Measurements from ENCODE around the gene CENPH. TPM values are rescaled to one million over a fixed set of nuclear protein-coding genes. Genes with fewer than 3 reads are reported as not detected.
"Not testable (repeated sequence)": the region's sequence is repeated elsewhere in the genome, so short reads cannot be mapped to it uniquely, and the experiment has no call there.

Gene CENPH
- total RNA-seq, 2 experiments from 2014 or later = 57.7 to 58.5 TPM

DNA sequence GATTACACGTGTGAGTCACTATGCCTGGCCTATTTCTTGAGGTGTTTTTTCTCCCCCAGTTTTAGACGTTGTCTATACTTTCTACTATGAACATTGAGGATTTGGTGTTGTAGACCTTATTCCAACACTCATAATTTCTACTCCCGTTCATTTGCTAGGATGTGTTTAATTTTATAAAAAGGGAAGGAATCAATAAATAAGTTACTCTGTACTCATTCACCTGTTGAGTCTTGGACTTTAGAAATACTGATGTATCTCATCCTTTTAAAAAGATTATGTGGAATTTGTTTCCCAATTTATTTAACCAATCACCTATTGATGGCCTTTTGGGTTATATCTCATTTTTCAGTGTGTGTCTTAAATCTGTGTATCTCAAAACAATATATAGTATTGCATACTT is 48.5 kb downstream of the CENPH start:
- ChIA-PET CTCF (interaction anchor here (0.7 kb wide), 1 partner anchor 48 kb away, joined by 3 read pairs; the partner anchor contains the start of gene CENPH), POLR2A (no interaction called here)

DNA sequence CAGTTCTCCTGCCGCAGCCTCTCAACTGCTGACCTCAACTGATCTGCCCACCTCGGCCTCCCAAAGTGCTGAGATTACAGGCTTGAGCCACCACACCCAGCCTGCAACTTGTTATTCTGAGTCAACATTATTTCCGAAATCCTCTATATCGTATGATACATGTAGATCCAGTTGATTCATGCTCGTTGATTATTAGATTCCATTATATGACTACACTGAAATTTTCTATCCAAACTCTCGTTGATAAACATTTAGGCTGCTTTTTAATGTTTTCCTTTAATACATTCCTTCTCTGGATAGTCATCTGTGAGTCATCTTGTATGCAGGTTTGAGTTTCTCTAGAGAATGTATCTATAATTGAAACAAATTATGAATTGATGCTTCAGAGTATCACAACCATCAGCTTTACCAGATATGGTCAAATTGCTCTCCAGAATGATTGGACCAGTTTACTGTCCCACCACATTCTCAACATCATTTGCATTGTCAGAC is 49.4 kb downstream of the CENPH start:
- CTCF ChIA-PET = interaction anchor here (0.7 kb wide), 1 partner anchor 49 kb away, joined by 3 read pairs; the partner anchor contains the start of gene CENPH
- POLR2A ChIA-PET = interaction anchor here (0.6 kb wide), 1 partner anchor 29 kb away, joined by 3 read pairs; no protein-coding TSS in a partner anchor

DNA sequence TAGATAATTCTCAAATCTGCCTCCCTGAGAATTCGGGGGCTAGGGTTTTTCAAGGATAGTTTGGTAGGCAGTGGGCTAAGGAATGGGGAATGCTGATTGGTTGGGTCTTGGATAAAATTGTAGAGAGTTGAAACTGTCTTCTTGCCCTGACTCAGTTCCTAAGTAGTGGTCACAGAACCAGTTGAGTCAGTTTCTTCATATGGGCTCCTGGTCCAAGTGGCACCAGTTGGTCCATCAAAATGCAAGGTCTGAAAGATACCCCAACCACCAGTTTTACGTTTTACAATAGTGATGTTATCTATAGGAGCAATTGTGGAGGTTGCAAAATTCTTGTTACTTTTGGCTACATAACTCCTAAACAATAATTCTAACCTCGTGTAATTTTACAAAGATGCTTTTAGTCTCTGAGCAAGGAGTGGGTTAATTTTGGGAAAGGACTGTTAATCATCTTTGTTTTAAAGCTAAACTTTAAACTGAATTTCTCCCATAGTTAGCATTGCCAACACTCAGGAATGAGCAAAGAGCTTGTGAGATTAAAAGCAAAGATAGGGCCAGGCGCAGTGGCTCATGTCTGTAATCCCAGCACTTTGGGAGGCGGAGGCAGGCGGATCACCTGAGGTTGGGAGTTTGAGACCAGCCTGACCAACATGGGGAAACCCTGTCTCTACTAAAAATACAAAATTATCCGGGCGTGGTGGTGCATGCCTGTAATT is 53.0 kb downstream of the CENPH start:
- ChIA-PET CTCF (interaction anchor here (1.0 kb wide), 1 partner anchor 11 kb away, joined by 3 read pairs; no protein-coding TSS in a partner anchor), POLR2A (no interaction called here)

DNA sequence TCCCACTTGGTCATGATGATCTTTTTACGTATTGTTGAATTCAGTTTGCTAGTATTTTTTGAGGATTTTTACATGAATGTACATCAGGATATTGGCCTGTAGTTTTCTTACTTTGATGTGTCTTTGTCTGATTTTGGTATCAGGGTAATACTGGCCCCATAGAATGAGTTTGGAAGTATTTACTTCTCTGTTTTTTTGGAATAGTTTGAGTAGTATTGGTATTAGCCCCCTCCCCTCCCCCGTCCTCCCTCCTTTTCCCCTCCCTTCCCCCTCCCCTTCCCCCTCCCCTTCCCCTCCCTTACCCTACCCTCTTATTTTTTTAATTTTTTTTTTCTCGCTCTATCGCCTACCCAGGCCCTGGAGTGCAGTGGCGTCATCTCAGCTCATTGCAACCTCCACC is 55.6 kb downstream of the CENPH start:
- CTCF ChIA-PET = no interaction called here
- POLR2A ChIA-PET = no interaction called here

DNA sequence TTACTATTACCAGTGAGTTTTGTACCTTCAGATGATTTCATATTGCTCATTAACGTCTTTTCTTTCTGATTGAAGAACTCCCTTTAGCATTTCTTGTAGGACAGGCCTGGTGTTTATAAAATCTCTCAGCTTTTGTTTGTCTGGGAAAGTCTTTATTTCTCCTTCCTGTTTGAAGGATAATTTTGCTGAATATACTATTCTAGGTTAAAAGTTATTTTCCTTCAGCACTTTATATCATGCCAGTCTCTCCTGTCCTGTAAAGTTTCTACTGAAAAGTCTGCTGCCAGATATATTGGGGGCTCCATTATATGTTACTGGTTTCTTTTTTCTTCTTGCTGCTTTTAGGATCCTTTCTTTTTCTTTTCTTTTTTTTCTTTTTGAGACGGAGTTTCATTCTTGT is 58.6 kb downstream of the CENPH start:
- CTCF ChIA-PET = no interaction called here
- POLR2A ChIA-PET = no interaction called here

DNA sequence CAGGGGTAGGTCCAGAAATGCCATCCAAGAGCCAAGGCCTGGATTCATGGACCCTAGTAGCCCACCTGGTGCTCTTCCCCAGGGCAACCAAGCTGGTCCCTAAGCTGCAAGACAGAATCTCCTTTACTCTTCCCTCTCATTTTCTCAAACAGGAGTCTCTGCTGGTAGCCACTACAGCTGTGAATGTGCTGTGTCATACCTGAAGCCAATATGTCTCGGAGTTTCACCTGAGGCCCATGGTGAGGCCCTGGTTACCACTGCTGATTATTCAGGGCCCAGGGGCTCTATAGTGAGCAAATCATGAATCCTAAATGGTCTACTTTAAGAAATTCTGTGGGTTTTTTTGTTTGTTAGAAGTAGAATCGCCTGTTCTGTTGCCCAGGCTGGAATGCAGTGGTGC is 61.2 kb downstream of the CENPH start:
- ChIA-PET CTCF (no interaction called here), POLR2A (no interaction called here)

DNA sequence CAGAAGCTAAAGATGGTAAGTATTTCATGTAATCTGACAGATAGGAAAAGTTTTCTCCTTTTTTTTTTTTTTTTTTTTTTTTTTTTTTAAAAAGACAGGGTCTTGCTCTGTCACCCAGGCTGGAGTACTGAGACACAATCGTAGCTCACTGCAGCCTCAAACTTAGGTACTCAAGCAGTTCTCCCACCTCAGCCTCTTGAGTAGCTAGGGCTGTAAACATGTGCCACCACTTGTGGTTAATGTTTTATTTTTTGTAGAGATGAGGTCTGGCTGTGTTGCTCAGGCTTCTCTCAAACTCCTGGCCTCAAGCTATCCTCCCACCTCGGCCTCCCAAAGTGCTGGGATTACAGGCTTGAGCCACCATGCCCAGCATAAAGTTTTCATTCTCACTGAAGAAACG is 63.1 kb downstream of the CENPH start:
- POLR2A ChIA-PET = no interaction called here
- CTCF ChIA-PET = interaction anchor here (0.7 kb wide), 1 partner anchor 63 kb away, joined by 5 read pairs; no protein-coding TSS in a partner anchor

DNA sequence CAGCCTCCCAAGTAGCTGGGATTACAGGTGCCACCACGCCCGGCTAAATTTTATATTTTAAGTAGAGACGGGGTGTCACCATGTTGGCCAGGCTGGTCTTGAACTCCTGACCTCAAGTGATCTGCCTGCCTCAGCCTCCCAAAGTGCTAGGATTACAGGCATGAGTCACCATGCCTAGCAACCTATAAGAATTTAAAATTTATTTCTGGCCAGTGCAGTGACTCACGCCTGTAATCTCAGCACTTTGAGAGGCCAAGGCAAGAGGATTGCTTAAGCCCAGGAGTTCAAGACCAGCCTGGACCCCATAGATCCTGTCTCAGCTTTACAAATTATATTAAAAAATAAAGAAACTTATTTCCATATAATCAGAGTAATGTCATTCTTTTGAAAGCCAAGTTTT is 66.6 kb downstream of the CENPH start:
- CTCF ChIA-PET, POLR2A ChIA-PET: not testable (repeated sequence)

DNA sequence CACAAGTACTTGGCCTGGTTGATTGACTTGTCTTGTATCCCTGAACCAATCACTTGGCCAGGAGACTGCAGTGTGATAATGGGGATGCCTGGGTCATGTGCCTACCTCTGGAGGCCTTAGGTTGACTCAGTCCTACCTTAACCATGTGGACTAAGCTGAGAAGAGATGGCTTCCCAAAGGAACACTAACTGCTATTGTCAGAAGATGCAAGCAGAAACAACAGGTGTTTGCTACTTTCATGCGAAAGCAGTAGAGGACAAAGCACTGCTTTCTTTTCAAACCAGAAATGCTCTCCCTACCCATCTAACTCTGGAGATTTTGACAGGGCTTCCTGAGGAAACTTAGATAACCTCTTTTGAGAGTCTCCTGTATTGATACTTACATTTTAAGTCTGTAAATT is 68.2 kb downstream of the CENPH start:
- CTCF ChIA-PET = no interaction called here
- POLR2A ChIA-PET = interaction anchor here (0.7 kb wide), 1 partner anchor 40 kb away, joined by 5 read pairs; a partner anchor contains a TSS

Other genes with a start within 250 kb of the CENPH start
- 10 to 100 TPM; 65.4 to 70.9 TPM for gene SLC30A5, start 95.6 kb upstream of the CENPH start, total RNA-seq
- 100 to 1,000 TPM; 146 to 159 TPM for gene CCNB1, start 22.4 kb upstream of the CENPH start, total RNA-seq
- gene CDK7, start 45.3 kb downstream of the CENPH start, total RNA-seq = 10 to 100 TPM; 42.1 to 45.7 TPM
- gene CCDC125, start 143.2 kb downstream of the CENPH start, total RNA-seq = 10 to 100 TPM; 10.1 to 10.3 TPM
- 100 to 1,000 TPM; 110 to 112 TPM for gene AK6, start 179.9 kb downstream of the CENPH start, total RNA-seq
- 10 to 100 TPM; 70.9 to 75.0 TPM for gene TAF9, start 179.9 kb downstream of the CENPH start, total RNA-seq
- 10 to 100 TPM; 26.5 to 29.5 TPM for gene RAD17, start 180.2 kb downstream of the CENPH start, total RNA-seq
- under 1 TPM; 0.25 to 0.27 TPM for gene MARVELD2, start 225.5 kb downstream of the CENPH start, total RNA-seq

Data from activated CD8-positive, alpha-beta memory T cell treated with anti-CD3 and anti-CD28 coated beads for 36 hours (primary cell).